Tibial nerve (tissue), 4 donors: ENCODE results near the gene IRF8. TPM values are rescaled to one million over a fixed set of nuclear protein-coding genes. Genes with fewer than 3 reads are reported as not detected.
"Not testable (repeated sequence)": the region's sequence is repeated elsewhere in the genome, so short reads cannot be mapped to it uniquely, and the experiment has no call there.

Source experiments
- DNase-seq, 2 donors: peaks; one replicate each; pipeline ENCODE4 v3.0.0-alpha.2; 2019; ENCODE audit warnings: low spot score in 2 of 2
- H3K27ac ChIP-seq, 4 donors: fragments of 200-600 bp; sonication (generic) in 3 of 4; one replicate each; pipeline ENCODE4 v1.5.1; 2017 to 2019; ENCODE audit warnings: mild to moderate bottlenecking in 1 of 4
- H3K27me3 ChIP-seq, 2 donors: fragments of 200-600 bp; sonication (generic) in 1 of 2; one replicate each; pipeline versions ENCODE4 v1.5.1 to v1.6.0; 2017 to 2019
- H3K36me3 ChIP-seq, 3 donors: fragments of 200-600 bp; sonication (generic); one replicate each; pipeline ENCODE4 v1.5.1; 2018 to 2019
- H3K4me1 ChIP-seq, 4 donors: fragments of 200-600 bp; sonication (generic) in 3 of 4; one replicate each; pipeline ENCODE4 v1.5.1; 2017 to 2019
- H3K4me3 ChIP-seq, 4 donors: fragments of 200-600 bp; sonication (generic) in 3 of 4; one replicate each; pipeline ENCODE4 v1.5.1; 2017 to 2019; ENCODE audit warnings: mild to moderate bottlenecking in 1 of 4, moderate library complexity in 1 of 4
- H3K9me3 ChIP-seq, 4 donors: fragments of 200-600 bp; sonication (generic) in 3 of 4; one replicate each; pipeline ENCODE4 v1.5.1; 2017 to 2019
- EP300 ChIP-seq, 2 donors: sonication (generic); formaldehyde crosslinking; IDR thresholded peaks; one replicate each; pipeline ENCODE4 v1.6.1; 2017; ENCODE audit warnings: antibody characterized with exemption in 2 of 2, mild to moderate bottlenecking in 1 of 2
- POLR2A ChIP-seq, 2 donors: fragments of 450-650 bp; IDR thresholded peaks; one replicate each; pipeline ENCODE4 v1.6.1; 2017; ENCODE audit warnings: antibody characterized with exemption in 2 of 2, mild to moderate bottlenecking in 2 of 2, moderate library complexity in 2 of 2
- WGBS, 2 donors: methylation state at CpG; one replicate each; pipeline ENCODE4 v1.1.5; 2018; 5-methylcytosine and 5-hydroxymethylcytosine counted together
- total RNA-seq, 4 donors: library from RNA; depleted of rRNA; stranded (reverse); fragments of >200 nt; gene quantifications; one replicate each; pipeline ENCODE4 v1.1.0, GENCODE V29; 2016
- TF ChIP-seq, protein P1 (sequence below), 5 experiments: fragments of 200-600 bp in 3 of 5; fragments of 450-650 bp in 2 of 5; sonication (generic) in 3 of 5; IDR thresholded peaks; one replicate each; pipeline ENCODE4 v1.5.1; 2016 to 2019; ENCODE audit warnings: antibody characterized with exemption in 5 of 5, mild to moderate bottlenecking in 3 of 5, moderate library complexity in 2 of 5

Gene IRF8
- total RNA-seq, 4 donors from 2014 or later, result 20.5 to 30.3 (median 22.7) TPM

- DNase-seq, result no peak
- Histone ChIP-seq H3K27ac (peak overlapping the region in 1 of 4 donors; percentile 73), H3K4me3 (no peak overlapping the region), H3K36me3 (no peaks in the 10 kb centered on the region), H3K27me3 (no peaks in the 10 kb centered on the region), H3K9me3 (peaks cover 0 to 6% (median 0%) of the 10 kb centered on the region in 4 donors), H3K4me1 (peaks cover 0 to 7% (median 0%) of the 10 kb centered on the region in 4 donors)
- WGBS, 2 donors, result 74 to 80% methylated on average over 12 of the region's 12 CpGs
- TF ChIP-seq, protein P1, sequence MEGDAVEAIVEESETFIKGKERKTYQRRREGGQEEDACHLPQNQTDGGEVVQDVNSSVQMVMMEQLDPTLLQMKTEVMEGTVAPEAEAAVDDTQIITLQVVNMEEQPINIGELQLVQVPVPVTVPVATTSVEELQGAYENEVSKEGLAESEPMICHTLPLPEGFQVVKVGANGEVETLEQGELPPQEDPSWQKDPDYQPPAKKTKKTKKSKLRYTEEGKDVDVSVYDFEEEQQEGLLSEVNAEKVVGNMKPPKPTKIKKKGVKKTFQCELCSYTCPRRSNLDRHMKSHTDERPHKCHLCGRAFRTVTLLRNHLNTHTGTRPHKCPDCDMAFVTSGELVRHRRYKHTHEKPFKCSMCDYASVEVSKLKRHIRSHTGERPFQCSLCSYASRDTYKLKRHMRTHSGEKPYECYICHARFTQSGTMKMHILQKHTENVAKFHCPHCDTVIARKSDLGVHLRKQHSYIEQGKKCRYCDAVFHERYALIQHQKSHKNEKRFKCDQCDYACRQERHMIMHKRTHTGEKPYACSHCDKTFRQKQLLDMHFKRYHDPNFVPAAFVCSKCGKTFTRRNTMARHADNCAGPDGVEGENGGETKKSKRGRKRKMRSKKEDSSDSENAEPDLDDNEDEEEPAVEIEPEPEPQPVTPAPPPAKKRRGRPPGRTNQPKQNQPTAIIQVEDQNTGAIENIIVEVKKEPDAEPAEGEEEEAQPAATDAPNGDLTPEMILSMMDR (IDR thresholded peaks at IDR 0.05), result no peak
- TF ChIP-seq EP300 (IDR thresholded peaks at IDR 0.05) (no peak), POLR2A (IDR thresholded peaks at IDR 0.05) (no peak)
Observed at GRCh38 chr16:85936816-85937215, 37.9 kb downstream of the IRF8 start.

GRCh38 chr16:85940214-85940613 lies 41.3 kb downstream of the IRF8 start:
- WGBS, 2 donors, result 80 to 85% methylated on average over 5 of the region's 5 CpGs

DNA sequence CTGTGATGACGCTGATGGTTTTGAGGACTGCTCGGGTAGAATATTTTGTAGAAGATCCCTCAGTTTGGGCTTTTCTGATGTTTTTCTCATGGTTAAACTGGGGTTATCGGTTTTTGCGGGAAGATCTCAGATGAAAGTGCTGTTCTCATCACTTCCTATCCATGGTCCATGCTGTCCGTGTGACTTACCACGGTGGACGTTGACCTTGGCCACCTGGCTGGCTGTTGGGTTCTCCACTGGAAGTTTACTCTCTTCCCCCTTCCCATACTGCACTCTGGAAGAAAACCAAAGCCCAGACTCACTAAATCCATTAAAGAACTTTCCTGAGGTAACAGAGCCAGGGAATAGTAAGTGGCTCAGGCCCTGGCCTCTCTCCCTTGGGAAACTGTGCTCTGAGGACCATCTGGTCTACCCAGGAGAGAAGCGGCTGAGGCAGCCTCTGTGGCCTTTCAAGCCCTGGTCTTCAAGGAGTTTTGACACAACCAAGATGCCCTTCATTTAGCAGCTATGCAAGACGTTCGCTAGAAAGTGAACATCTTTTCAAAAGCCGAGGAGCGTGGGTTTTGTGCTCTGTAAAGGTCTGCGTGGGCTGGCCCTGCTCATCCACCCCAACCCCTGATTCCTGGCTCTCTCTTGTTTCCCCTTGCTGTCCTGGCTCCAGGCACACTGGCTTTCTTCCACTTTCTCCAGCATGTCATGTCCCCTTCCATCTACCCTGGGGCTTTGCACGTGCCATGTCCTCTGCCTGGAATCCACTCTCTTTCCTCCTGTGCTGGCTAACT lies 43.1 kb downstream of the IRF8 start:
- TF ChIP-seq, protein P1 (IDR thresholded peaks at IDR 0.05), result no peak
- TF ChIP-seq POLR2A (IDR thresholded peaks at IDR 0.05), result no peak
- no peak for TF ChIP-seq EP300 (IDR thresholded peaks at IDR 0.05)
- Histone ChIP-seq H3K4me1 (no peaks in the 10 kb centered on the region), H3K27ac (no peak overlapping the region), H3K27me3 (no peaks in the 10 kb centered on the region), H3K9me3 (peaks cover 0 to 6% (median 0%) of the 10 kb centered on the region in 4 donors), H3K4me3 (no peak overlapping the region), H3K36me3 (no peaks in the 10 kb centered on the region)
- WGBS, 2 donors, result 74 to 81% methylated on average over 14 of the region's 14 CpGs
- DNase-seq, result no peak

More at GRCh38 chr16:85940214-85940613, 41.3 kb downstream of the IRF8 start:
- H3K27ac ChIP-seq, result no peak overlapping the region
- no peak overlapping the region for H3K4me3 ChIP-seq
- H3K36me3 ChIP-seq, result no peaks in the 10 kb centered on the region
- H3K4me1 ChIP-seq, result peaks cover 0 to 7% (median 0%) of the 10 kb centered on the region in 4 donors
- DNase-seq, result no peak
- H3K27me3 ChIP-seq, result no peaks in the 10 kb centered on the region
- H3K9me3 ChIP-seq, result peaks cover 0 to 6% (median 0%) of the 10 kb centered on the region in 4 donors
- TF ChIP-seq, protein P1 (IDR thresholded peaks at IDR 0.05), result no peak
- TF ChIP-seq POLR2A (IDR thresholded peaks at IDR 0.05) (no peak), EP300 (IDR thresholded peaks at IDR 0.05) (no peak)

DNA sequence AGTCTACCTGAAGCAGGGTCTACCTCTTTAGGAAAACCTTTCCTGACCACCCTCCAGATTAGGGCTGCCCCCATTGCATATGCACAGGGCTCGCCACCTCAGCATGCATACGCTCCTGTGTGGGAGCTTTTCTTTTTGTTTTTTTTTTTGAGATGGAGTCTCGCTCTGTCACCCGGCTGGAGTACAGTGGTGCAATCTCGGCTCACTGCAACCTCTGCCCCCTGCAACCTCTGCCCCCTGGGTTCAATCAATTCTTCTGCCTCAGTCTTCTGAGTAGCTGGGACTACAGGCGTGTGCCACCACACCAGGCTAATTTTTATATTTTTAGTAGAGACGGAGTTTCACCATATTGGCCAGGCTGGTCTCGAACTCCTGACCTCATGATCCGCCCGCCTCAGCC lies 43.7 kb downstream of the IRF8 start:
- H3K4me3 ChIP-seq, H3K36me3 ChIP-seq, H3K4me1 ChIP-seq, H3K9me3 ChIP-seq, H3K27ac ChIP-seq, H3K27me3 ChIP-seq, DNase-seq: not testable (repeated sequence)
- 92 to 94% methylated on average over 10 of the region's 10 CpGs for WGBS, 2 donors

DNA sequence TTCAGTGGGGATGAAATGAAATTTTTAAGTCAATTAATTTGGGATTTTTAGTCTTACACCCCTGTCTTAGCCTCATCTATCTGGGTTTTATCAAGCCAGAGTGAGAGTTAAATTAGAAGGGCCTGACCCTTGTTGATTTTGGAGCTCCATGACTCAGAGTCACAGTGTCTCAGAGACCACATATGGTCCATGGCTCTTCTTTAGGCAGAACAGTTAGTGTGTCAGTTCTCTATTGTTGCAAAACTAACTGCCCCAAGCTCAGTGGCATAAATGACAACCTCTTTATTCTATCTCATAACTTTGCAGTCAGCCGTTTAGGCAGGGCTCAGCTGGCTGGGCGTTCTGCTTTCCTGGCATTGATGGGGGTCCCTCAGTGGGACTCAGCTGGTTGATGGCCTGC lies 44.7 kb downstream of the IRF8 start:
- Histone ChIP-seq H3K9me3 (peaks cover 0 to 6% (median 0%) of the 10 kb centered on the region in 4 donors), H3K27me3 (no peaks in the 10 kb centered on the region), H3K36me3 (no peaks in the 10 kb centered on the region), H3K4me3 (no peak overlapping the region), H3K4me1 (no peaks in the 10 kb centered on the region), H3K27ac (no peak overlapping the region)
- TF ChIP-seq, protein P1 (IDR thresholded peaks at IDR 0.05), result no peak
- TF ChIP-seq EP300 (IDR thresholded peaks at IDR 0.05), result no peak
- DNase-seq, result no peak
- WGBS, 2 donors, result 53 to 70% methylated on average over 2 of the region's 2 CpGs
